Measurements from ENCODE around the gene GBP5. TPM values are rescaled to one million over a fixed set of nuclear protein-coding genes. Genes with fewer than 3 reads are reported as not detected.

GBP5 gene
- total RNA-seq, 4 donors from 2014 or later = 2.4 to 6.4 (median 4.8) TPM

DNA sequence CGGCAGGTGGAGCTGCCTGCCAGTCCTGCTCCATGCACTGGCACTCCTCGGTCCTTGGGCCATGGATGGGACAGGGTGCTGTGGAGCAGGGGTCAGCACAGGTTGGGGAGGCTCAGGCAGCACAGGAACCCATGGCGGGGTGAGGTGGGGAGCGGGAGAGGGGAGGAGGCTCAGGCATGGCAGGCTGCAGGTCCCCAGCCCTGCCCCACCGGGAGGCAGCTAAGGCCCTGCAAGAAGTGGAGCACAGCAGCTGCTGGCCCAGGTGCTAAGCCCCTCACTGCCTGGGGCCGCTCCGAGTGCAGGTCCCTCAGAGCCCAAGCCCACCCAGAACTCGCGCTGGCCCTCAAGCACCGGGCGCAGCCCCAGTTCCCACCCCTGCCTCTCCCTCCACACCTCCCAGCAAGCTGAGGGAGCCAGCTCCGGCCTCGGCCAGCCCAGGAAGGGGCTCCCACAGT lies 691 bp upstream of the GBP5 start:
- intact Hi-C loops (cut with DNase I) = no loop called here
- Histone ChIP-seq H3K4me1 (peaks cover 0 to 70% (median 32%) of the 10 kb centered on the region in 3 donors), H3K36me3 (no peaks in the 10 kb centered on the region), H3K27ac (peak overlapping the region in 2 of 4 donors; percentile 44 to 56), H3K9me3 (no peaks in the 10 kb centered on the region), H3K27me3 (no peaks in the 10 kb centered on the region), H3K4me3 (no peak overlapping the region)
- TF ChIP-seq, protein P1, sequence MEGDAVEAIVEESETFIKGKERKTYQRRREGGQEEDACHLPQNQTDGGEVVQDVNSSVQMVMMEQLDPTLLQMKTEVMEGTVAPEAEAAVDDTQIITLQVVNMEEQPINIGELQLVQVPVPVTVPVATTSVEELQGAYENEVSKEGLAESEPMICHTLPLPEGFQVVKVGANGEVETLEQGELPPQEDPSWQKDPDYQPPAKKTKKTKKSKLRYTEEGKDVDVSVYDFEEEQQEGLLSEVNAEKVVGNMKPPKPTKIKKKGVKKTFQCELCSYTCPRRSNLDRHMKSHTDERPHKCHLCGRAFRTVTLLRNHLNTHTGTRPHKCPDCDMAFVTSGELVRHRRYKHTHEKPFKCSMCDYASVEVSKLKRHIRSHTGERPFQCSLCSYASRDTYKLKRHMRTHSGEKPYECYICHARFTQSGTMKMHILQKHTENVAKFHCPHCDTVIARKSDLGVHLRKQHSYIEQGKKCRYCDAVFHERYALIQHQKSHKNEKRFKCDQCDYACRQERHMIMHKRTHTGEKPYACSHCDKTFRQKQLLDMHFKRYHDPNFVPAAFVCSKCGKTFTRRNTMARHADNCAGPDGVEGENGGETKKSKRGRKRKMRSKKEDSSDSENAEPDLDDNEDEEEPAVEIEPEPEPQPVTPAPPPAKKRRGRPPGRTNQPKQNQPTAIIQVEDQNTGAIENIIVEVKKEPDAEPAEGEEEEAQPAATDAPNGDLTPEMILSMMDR (IDR thresholded peaks at IDR 0.05) = no peak
- TF ChIP-seq POLR2A (IDR thresholded peaks at IDR 0.05) = no peak
- DNase-seq = no peak
- 0% methylated on average over 1 of the region's 13 CpGs; no CpG with 5 or more reads in 1 of the 2 donors for WGBS, 2 donors

DNA sequence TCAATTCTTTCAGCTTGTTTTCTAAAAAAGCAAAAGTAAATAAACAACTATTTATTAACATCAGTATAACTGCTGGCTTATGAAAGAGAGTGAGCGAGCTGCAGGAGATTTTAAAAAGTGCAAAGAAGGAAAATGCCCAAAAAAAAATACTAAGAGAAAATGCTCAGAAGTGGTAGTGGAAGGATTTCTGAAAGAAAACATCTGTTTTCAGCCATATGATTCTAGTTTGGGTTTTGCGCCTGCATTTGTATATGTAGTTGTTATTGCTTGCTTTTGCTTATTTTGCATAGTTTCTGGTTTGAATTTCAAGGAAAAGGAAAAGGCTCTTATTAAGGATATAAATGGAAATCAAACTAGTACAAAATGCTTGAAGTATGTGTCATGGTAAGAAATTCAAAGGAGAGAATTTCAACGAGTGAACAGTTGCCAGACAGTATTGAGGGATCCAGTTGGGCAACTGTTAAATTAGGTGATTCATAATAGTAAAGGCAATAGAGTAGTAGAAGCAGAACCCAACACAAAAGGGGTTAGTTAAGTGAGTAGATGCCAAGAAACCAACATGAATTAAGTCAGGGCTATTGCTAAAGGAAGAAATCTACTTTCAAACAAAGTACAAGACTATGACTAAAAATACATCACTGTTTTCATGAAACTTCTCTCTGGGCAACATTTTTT lies 1.2 kb downstream of the GBP5 start:
- TF ChIP-seq, protein P1 (IDR thresholded peaks at IDR 0.05) = no peak
- no peak for TF ChIP-seq POLR2A (IDR thresholded peaks at IDR 0.05)
- Histone ChIP-seq H3K36me3 (no peaks in the 10 kb centered on the region), H3K27me3 (no peaks in the 10 kb centered on the region), H3K4me3 (peak overlapping the region in 2 of 4 donors; percentile 10 to 55), H3K4me1 (peaks cover 0 to 67% (median 32%) of the 10 kb centered on the region in 3 donors), H3K9me3 (no peaks in the 10 kb centered on the region), H3K27ac (peak overlapping the region in 3 of 4 donors; percentile 7 to 47 (median 44))
- intact Hi-C loops (cut with DNase I) = no loop called here
- DNase-seq = no peak
- 31 to 35% methylated on average over 3 of the region's 3 CpGs for WGBS, 2 donors

DNA sequence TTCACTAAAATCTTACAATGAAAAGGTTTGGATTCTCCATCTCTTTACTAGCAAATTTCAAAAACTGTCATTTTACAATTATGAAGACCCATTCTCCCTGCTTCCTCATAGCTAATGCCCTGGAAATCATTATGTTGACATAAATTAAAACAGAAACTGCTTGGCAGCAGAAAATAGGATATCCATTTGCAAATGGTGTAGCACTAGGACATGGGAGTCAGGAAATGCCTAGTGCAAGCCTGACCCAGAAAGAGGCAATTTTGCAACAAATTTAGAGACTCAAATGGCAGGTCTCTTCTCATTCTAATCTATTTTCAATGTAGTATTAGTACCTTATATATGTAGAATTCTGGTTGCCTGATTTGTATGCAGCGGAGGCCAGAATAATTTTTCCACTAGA lies 2.2 kb downstream of the GBP5 start:
- H3K27ac ChIP-seq = no peak overlapping the region
- H3K36me3 ChIP-seq = no peaks in the 10 kb centered on the region
- 78 to 100% methylated on average over 1 of the region's 1 CpG for WGBS, 2 donors
- TF ChIP-seq POLR2A (IDR thresholded peaks at IDR 0.05) = no peak
- TF ChIP-seq, protein P1 (IDR thresholded peaks at IDR 0.05) = no peak
- peak overlapping the region in 2 of 4 donors; percentile 10 to 55 for H3K4me3 ChIP-seq
- intact Hi-C loops (cut with DNase I) = no loop called here
- no peaks in the 10 kb centered on the region for H3K27me3 ChIP-seq
- no peak for DNase-seq
- peaks cover 0 to 57% (median 32%) of the 10 kb centered on the region in 3 donors for H3K4me1 ChIP-seq
- no peaks in the 10 kb centered on the region for H3K9me3 ChIP-seq

DNA sequence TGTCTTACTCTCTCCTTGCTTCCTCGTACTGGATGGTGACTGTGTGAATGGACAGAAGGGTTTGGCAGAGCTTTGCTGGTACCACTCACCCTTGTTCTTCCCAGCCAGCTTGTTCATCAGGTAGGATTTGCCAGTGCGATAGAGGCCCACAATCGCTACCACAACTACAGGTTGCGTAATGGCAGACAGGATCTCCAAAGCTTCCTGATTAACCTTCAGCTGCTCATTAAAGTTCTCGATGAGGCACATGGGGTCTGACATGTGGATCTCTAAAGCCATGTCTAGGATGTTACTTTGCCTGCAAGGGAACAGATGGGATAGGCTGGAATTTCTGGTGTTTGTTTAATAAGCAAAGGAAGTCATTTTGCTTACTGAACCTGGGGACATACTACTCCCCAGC lies 3.4 kb downstream of the GBP5 start:
- TF ChIP-seq POLR2A (IDR thresholded peaks at IDR 0.05) = no peak
- TF ChIP-seq, protein P1 (IDR thresholded peaks at IDR 0.05) = no peak
- peaks cover 0 to 46% (median 22%) of the 10 kb centered on the region in 3 donors for H3K4me1 ChIP-seq
- no peaks in the 10 kb centered on the region for H3K36me3 ChIP-seq
- 60 to 69% methylated on average over 5 of the region's 5 CpGs for whole genome bisulfite sequencing, 2 donors
- no peak overlapping the region for H3K27ac ChIP-seq
- no peak for DNase-seq
- no peak overlapping the region for H3K4me3 ChIP-seq
- no peaks in the 10 kb centered on the region for H3K27me3 ChIP-seq
- H3K9me3 ChIP-seq = no peaks in the 10 kb centered on the region
- intact Hi-C loops (cut with DNase I) = no loop called here

DNA sequence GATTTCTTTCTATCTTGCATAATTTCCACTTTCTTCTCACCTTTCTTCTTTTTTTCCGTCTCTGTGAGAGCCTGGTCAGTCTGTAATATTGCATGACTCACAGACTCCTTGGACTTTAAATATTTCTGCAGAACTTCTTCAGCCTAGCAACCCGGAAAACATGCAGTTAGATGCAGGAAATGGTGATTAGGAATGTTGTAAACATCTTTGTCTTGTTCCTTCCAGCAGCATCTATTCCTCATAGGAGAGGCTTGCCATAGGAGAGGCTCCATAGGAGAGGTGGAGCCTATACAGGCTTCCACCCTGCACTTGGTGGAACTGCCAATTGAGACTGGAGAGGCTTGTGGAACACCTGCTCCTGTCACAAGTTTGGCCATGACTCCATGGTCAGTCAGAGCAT lies 10.0 kb downstream of the GBP5 start:
- Histone ChIP-seq H3K4me1 (peaks cover 0 to 38% (median 15%) of the 10 kb centered on the region in 3 donors), H3K27ac (peak overlapping the region in 2 of 4 donors; percentile 48 to 53), H3K36me3 (no peaks in the 10 kb centered on the region), H3K27me3 (no peaks in the 10 kb centered on the region), H3K9me3 (no peaks in the 10 kb centered on the region), H3K4me3 (peak overlapping the region in 2 of 4 donors; percentile 24 to 26)
- no peak for TF ChIP-seq POLR2A (IDR thresholded peaks at IDR 0.05)
- TF ChIP-seq, protein P1 (IDR thresholded peaks at IDR 0.05) = no peak
- intact Hi-C loops (cut with DNase I) = no loop called here
- no peak for DNase-seq
- 3 to 5% methylated on average over 2 of the region's 2 CpGs for WGBS, 2 donors

Data from esophagus squamous epithelium (tissue), 5 donors.